Measurements from ENCODE around the gene PNPLA6. TPM values are rescaled to one million over a fixed set of nuclear protein-coding genes. Genes with fewer than 3 reads are reported as not detected.

PNPLA6 gene
- total and polyA plus RNA-seq, 2 of the 13 experiments (the other 11 are each of a cell fraction or from before 2014, with no cell fraction given) = 24.9 to 28.2 TPM

GRCh38 chr19:7522072-7522922, 13.2 kb upstream of the PNPLA6 start, which contains the start of gene MCOLN1 (continued):
- no peak; the same call in 1 of the 2 replicates for TF ChIP-seq ZNF383 (CRISPR knock-in tag; IDR thresholded peaks at IDR 0.05; ENCODE audit: borderline replicate concordance)
- no peak for TF ChIP-seq ISX (CRISPR knock-in tag; conservative IDR thresholded peaks at IDR 0.05)
- TF ChIP-seq HINFP (CRISPR knock-in tag; IDR thresholded peaks at IDR 0.05; ENCODE audit: low read depth) = peak; percentile 63; the same call in 1 of the 2 replicates
- TF ChIP-seq FOSL2 (CRISPR knock-in tag; IDR thresholded peaks at IDR 0.05) = peak; percentile 68
- 0 out of 2 replicates have a peak, but pooled peaks have one; percentile 68 for TF ChIP-seq ZNF34 (CRISPR knock-in tag; IDR thresholded peaks at IDR 0.05; ENCODE audit: borderline replicate concordance)
- peak; percentile 78 for TF ChIP-seq HCFC1 (IDR thresholded peaks at IDR 0.05; ENCODE audit: low read depth, low read length)
- no peak for TF ChIP-seq BCLAF1 (IDR thresholded peaks at IDR 0.05)
- TF ChIP-seq ZFX (CRISPR knock-in tag; IDR thresholded peaks at IDR 0.05; ENCODE audit: low read depth) = peak; percentile 71; the same call in 1 of the 2 replicates
- TF ChIP-seq ZNF143 (CRISPR knock-in tag; IDR thresholded peaks at IDR 0.05) = peak; percentile 83
- peak; percentile 91 for TF ChIP-seq FOXK1 (CRISPR knock-in tag; IDR thresholded peaks at IDR 0.05; ENCODE audit: borderline replicate concordance, low read depth)
- TF ChIP-seq GLMP (CRISPR knock-in tag; IDR thresholded peaks at IDR 0.05; ENCODE audit: borderline replicate concordance) = no peak
- TF ChIP-seq ZNF547 (CRISPR knock-in tag; IDR thresholded peaks at IDR 0.05) = no peak
- TF ChIP-seq ZNF335 (CRISPR knock-in tag; IDR thresholded peaks at IDR 0.05) = peak; percentile 77; the same call in 1 of the 2 replicates
- peak; percentile 99 for TF ChIP-seq HDAC1 (CRISPR knock-in tag; IDR thresholded peaks at IDR 0.05)
- TF ChIP-seq, protein P1, sequence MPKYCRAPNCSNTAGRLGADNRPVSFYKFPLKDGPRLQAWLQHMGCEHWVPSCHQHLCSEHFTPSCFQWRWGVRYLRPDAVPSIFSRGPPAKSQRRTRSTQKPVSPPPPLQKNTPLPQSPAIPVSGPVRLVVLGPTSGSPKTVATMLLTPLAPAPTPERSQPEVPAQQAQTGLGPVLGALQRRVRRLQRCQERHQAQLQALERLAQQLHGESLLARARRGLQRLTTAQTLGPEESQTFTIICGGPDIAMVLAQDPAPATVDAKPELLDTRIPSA (CRISPR knock-in tag; IDR thresholded peaks at IDR 0.05; ENCODE audit: borderline replicate concordance) = no peak
- no peak for TF ChIP-seq SRF (IDR thresholded peaks at IDR 0.05; ENCODE audit: low read depth, low read length)
- no peak for TF ChIP-seq ZNF652 (CRISPR knock-in tag; IDR thresholded peaks at IDR 0.05; ENCODE audit: borderline replicate concordance, low read depth)
- TF ChIP-seq HNRNPLL (IDR thresholded peaks at IDR 0.05; ENCODE audit: low read depth, low read length, poor library complexity, severe bottlenecking) = peak; percentile 50
- 0 out of 2 replicates have a peak, but pooled peaks have one; percentile 49 for TF ChIP-seq ETV5 (CRISPR knock-in tag; IDR thresholded peaks at IDR 0.05; ENCODE audit: borderline replicate concordance)
- TF ChIP-seq MED8 (CRISPR knock-in tag; IDR thresholded peaks at IDR 0.05; ENCODE audit: insufficient replicate concordance) = no peak
- TF ChIP-seq ZNF296 (CRISPR knock-in tag; conservative IDR thresholded peaks at IDR 0.05) = no peak
- TF ChIP-seq SALL2 (CRISPR knock-in tag; IDR thresholded peaks at IDR 0.05) = peak; percentile 77
- peak; percentile 32; the same call in 1 of the 2 replicates for TF ChIP-seq ZKSCAN1 (IDR thresholded peaks at IDR 0.05; ENCODE audit: low read length)
- TF ChIP-seq ZNF124 (CRISPR knock-in tag; IDR thresholded peaks at IDR 0.05) = peak; percentile 88

Measured in HepG2 (cell line).